ENCODE data around the gene RPTOR.
A peak's percentile ranks its signal among the peaks of the same experiment; 100 is the strongest.

The RPTOR gene

DNA sequence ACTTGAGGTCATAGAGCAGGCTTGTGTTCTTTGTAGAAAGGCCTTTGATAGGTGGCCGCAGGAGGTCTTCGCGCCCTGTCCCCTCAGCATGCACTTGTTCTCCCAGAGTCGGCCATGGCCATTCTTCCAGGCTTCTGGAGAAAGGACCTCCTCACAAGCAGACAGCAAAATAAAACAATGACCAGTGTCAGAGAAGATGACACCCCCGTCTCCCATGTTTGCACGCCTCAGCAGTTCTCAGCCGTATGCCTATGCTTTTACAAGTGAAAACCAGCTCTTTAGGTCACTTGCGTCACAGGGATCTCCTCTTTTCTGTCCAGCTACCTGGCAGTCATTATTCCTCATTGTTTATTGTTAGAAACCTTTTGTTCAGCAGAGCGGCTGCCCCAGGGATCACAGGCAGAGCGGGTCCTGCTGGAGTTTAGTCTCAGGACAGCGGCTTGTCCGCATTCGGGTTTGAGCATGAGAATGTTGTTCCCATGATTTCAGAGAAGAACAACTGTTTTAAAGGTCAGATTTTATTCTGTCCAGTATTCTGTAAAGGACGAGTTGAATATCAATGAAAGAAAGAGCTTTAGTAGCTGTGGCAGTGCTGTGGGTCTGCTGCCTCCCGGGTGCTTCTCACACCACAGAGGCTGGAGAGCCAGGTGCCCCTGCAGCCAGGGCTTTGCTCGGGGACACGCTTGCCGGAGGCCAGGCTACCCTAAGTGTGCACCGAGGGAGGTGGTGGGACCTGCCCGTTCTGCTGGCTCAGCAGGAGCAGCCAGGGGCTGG is 123.9 kb downstream of the RPTOR start:
- TF ChIP-seq CTCF (IDR thresholded peaks at IDR 0.05; ENCODE audit: low read depth, low read length) = no peak
- H3K4me3 ChIP-seq (replicated peaks in 1 of 2; ENCODE audit: low read depth in 2 of 2, low read length in 2 of 2) = no peak overlapping the region

GRCh38 chr17:80671039-80671824 is 126.6 kb downstream of the RPTOR start:
- no peak for DNase-seq (ENCODE audit: low read depth in 2 of 2)
- H3K4me3 ChIP-seq (replicated peaks in 1 of 2; ENCODE audit: low read depth in 2 of 2, low read length in 2 of 2) = no peak overlapping the region
- no peak for TF ChIP-seq CTCF (IDR thresholded peaks at IDR 0.05; ENCODE audit: low read depth, low read length)

More for the DNA sequence above, 123.9 kb downstream of the RPTOR start:
- no peak for DNase-seq (ENCODE audit: low read depth in 2 of 2)

DNA sequence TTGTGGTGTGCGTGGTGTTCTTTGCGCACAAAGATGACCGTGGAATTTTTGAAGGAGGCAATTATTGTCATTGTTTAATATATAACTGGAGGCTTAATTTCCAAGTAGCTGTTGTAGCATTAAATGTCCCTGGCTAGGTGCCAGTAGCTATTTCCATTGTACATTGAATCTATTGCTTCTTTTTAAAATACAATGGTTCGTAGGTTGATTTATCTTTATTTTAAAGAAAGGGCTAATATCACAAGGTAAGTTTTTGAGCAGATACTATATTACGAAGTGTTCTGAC is 127.1 kb downstream of the RPTOR start:
- H3K4me3 ChIP-seq (replicated peaks in 1 of 2; ENCODE audit: low read depth in 2 of 2, low read length in 2 of 2) = no peak overlapping the region
- DNase-seq (ENCODE audit: low read depth in 2 of 2) = no peak
- no peak for TF ChIP-seq CTCF (IDR thresholded peaks at IDR 0.05; ENCODE audit: low read depth, low read length)

GRCh38 chr17:80673152-80673920 is 128.7 kb downstream of the RPTOR start:
- DNase-seq (ENCODE audit: low read depth in 2 of 2) = peak in 1 of 2 donors; percentile 32

DNA sequence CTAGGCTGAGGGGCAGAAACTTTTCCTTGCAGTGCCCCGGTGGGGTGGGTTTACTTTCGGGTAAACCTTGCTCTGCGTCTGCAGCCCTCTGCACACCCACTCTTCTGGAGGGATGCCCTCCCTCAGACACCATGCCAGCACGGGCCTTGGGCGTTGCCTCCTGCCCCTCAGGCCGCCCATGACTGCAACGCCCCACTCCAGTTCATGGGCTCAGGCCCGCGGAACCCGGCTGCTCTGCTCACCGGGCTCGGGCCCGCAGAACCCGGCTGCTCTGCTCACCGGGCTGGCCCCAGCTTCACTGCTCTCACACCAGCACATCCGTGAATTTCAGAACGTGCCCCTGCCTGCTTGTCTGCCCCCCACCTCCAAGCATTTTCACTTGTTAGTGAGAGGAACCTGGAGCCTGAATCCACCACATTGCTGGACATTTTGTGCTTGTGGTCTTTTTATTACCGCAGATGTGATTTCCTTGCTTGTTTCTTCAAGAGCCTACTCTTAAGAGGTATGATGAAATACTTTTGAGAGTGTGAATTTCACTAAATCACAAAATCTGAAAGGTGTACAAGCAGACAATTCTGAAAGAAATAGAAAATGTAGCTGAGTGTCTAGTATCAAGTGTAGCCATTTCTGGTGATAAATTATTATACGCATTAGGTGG is 130.9 kb downstream of the RPTOR start:
- TF ChIP-seq CTCF (IDR thresholded peaks at IDR 0.05; ENCODE audit: low read depth, low read length) = no peak
- H3K4me3 ChIP-seq (replicated peaks in 1 of 2; ENCODE audit: low read depth in 2 of 2, low read length in 2 of 2) = no peak overlapping the region
- no peak for DNase-seq (ENCODE audit: low read depth in 2 of 2)

More at GRCh38 chr17:80673152-80673920, 128.7 kb downstream of the RPTOR start:
- TF ChIP-seq CTCF (IDR thresholded peaks at IDR 0.05; ENCODE audit: low read depth, low read length) = no peak
- no peak overlapping the region for H3K4me3 ChIP-seq (replicated peaks in 1 of 2; ENCODE audit: low read depth in 2 of 2, low read length in 2 of 2)

DNA sequence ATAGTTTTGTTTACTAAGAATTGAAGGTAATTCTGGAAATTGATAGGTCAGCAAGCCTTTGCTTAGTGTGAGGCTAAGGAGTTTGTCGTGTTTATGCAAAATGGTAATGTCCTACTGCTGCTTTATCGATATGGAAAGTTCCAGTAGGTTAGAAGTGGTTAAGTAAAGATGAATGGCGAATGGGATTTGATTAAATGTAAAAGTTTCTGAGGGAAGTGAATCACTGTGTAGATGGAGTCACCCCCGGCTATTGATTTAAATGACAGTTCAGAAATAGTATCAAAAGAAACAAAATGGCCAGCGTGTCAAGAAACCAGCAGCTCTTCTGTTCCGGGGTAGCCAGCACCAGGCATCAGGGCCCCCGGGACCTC is 131.4 kb downstream of the RPTOR start:
- no peak overlapping the region for H3K4me3 ChIP-seq (replicated peaks in 1 of 2; ENCODE audit: low read depth in 2 of 2, low read length in 2 of 2)
- TF ChIP-seq CTCF (IDR thresholded peaks at IDR 0.05; ENCODE audit: low read depth, low read length) = no peak
- DNase-seq (ENCODE audit: low read depth in 2 of 2) = no peak

All from cardiac fibroblast (primary cell).